NT2/D1 (cell line): ENCODE data around the gene OASL.

Experiments
- YY1 ChIP-seq: IDR thresholded peaks from 2 replicates; pipeline ENCODE4 v1.6.1; 2011; ENCODE audit not compliant: insufficient read length, insufficient read depth
- ZNF274 ChIP-seq: IDR thresholded peaks from 2 replicates; pipeline ENCODE4 v1.6.1; 2011; ENCODE audit warnings: mild to moderate bottlenecking, low read depth, low read length

- TF ChIP-seq ZNF274 (no peak), YY1 (no peak)
Measured at GRCh38 chr12:121048442-121048841, 9.4 kb upstream of the OASL start.
